ENCODE measurements around the gene ANTXR1.

ANTXR1 gene

GRCh38 chr2:69169655-69170389 lies 156.8 kb downstream of the ANTXR1 start:
- no peak overlapping the region for H3K4me2 ChIP-seq (ENCODE audit: insufficient read depth, low read length)
- no peak for ATAC-seq (ENCODE audit: insufficient read depth, low read depth)
- DNase-seq: no peak

DNA sequence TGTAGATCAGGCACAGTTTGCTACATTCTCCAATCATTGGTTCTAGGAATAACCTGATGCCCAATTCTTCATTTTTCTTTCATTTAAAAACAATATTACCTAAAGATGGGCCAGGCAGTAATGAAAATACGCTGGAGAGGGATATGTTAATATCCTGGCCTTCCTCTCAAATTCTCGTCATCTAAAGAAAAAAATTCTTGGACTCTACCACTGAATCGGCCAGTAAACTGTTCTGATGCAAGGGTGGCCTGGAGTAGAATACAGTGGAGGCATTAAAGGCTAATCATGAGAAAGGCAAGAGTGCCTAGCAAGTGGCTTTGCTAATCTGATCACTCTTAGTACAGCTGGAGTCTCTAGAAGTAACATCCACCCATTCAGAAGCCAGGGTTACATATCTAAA lies 157.7 kb downstream of the ANTXR1 start:
- Histone ChIP-seq H3K36me3 (ENCODE audit: insufficient read depth, low read length) (peaks cover 3% of the 10 kb centered on the region; the same call in 1 of the 2 replicates), H3K4me1 (ENCODE audit: insufficient read depth, low read length) (no peaks in the 10 kb centered on the region), H3K27ac (ENCODE audit: low read length) (no peak overlapping the region), H3K27me3 (ENCODE audit: insufficient read depth, low read length, poor library complexity) (no peaks in the 10 kb centered on the region), H3K4me3 (ENCODE audit: low read depth in 1 of 2, low read length in 2 of 2) (no peak overlapping the region), H3K79me2 (ENCODE audit: insufficient read depth, low read length) (no peaks in the 10 kb centered on the region), H3K9me3 (ENCODE audit: insufficient read depth, low read length, severe bottlenecking) (no peaks in the 10 kb centered on the region), H3K4me2 (ENCODE audit: insufficient read depth, low read length) (no peak overlapping the region), H3K9ac (ENCODE audit: low read depth, low read length) (no peak overlapping the region), H2AFZ (ENCODE audit: low read depth, low read length) (no peak overlapping the region), H4K20me1 (ENCODE audit: insufficient read depth, low read length) (no peaks in the 10 kb centered on the region)
- ATAC-seq (ENCODE audit: insufficient read depth, low read depth) (no peak), DNase-seq (no peak)
- no peak for TF ChIP-seq CTCF (IDR thresholded peaks at IDR 0.05; ENCODE audit: borderline replicate concordance, extremely low read depth, low read length, poor library complexity, severe bottlenecking)
- no peak for TF ChIP-seq EZH2 (IDR thresholded peaks at IDR 0.05; ENCODE audit: borderline replicate concordance, low read depth, low read length, severe bottlenecking)

More at GRCh38 chr2:69169655-69170389, 156.8 kb downstream of the ANTXR1 start:
- no peaks in the 10 kb centered on the region for H3K4me1 ChIP-seq (ENCODE audit: insufficient read depth, low read length)
- no peak overlapping the region for H3K27ac ChIP-seq (ENCODE audit: low read length)
- peaks cover 3% of the 10 kb centered on the region; the same call in 1 of the 2 replicates for H3K36me3 ChIP-seq (ENCODE audit: insufficient read depth, low read length)
- H3K9me3 ChIP-seq (ENCODE audit: insufficient read depth, low read length, severe bottlenecking): no peaks in the 10 kb centered on the region
- H4K20me1 ChIP-seq (ENCODE audit: insufficient read depth, low read length): no peaks in the 10 kb centered on the region
- TF ChIP-seq CTCF (IDR thresholded peaks at IDR 0.05; ENCODE audit: borderline replicate concordance, extremely low read depth, low read length, poor library complexity, severe bottlenecking) (no peak), EZH2 (IDR thresholded peaks at IDR 0.05; ENCODE audit: borderline replicate concordance, low read depth, low read length, severe bottlenecking) (no peak)
- no peak overlapping the region for H2AFZ ChIP-seq (ENCODE audit: low read depth, low read length)
- H3K27me3 ChIP-seq (ENCODE audit: insufficient read depth, low read length, poor library complexity): no peaks in the 10 kb centered on the region
- H3K9ac ChIP-seq (ENCODE audit: low read depth, low read length): no peak overlapping the region
- no peaks in the 10 kb centered on the region for H3K79me2 ChIP-seq (ENCODE audit: insufficient read depth, low read length)
- H3K4me3 ChIP-seq (ENCODE audit: low read depth in 1 of 2, low read length in 2 of 2): no peak overlapping the region

DNA sequence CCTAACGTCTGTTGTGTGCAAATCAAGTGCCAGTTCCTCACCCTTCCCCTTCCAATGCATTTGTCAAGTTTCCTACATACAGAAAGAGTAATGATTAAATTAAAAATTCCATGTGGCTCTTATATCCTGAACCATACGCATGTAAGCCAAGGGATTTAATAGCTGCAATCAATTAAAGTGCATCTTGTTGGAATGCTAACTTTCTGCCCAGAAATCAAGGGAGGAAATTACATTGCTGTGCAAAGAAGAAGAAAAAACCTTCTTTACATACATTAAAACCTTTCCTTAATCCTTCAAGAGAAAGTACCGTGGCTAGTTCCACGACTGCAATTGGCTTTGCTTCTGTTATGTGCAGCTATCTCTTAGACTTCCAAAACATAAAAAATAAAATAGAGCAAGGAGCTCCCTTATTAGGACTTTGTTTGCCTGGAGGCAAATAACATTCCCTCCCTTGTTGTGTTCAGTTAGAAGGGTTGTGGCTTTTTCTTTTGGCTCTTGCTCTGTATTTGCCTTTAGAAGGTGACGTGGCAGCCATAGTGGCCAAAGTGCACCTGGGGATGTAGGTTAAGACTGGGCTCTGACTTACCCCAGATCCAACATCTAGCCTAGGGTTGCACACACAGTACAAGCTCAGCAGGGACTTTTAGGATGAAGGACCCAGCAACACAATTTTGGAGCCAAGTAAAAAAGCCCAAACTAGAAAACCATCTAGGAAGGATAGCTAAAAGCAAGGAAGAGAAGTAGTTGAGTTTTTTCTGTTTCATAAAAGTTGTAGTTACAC lies 158.3 kb downstream of the ANTXR1 start:
- no peak overlapping the region for H3K27ac ChIP-seq (ENCODE audit: low read length)
- DNase-seq (no peak), ATAC-seq (ENCODE audit: insufficient read depth, low read depth) (no peak)
- no peaks in the 10 kb centered on the region for H3K27me3 ChIP-seq (ENCODE audit: insufficient read depth, low read length, poor library complexity)
- H2AFZ ChIP-seq (ENCODE audit: low read depth, low read length): no peak overlapping the region
- H3K4me1 ChIP-seq (ENCODE audit: insufficient read depth, low read length): no peaks in the 10 kb centered on the region
- no peaks in the 10 kb centered on the region for H3K9me3 ChIP-seq (ENCODE audit: insufficient read depth, low read length, severe bottlenecking)
- no peaks in the 10 kb centered on the region for H4K20me1 ChIP-seq (ENCODE audit: insufficient read depth, low read length)
- TF ChIP-seq CTCF (IDR thresholded peaks at IDR 0.05; ENCODE audit: borderline replicate concordance, extremely low read depth, low read length, poor library complexity, severe bottlenecking) (no peak), EZH2 (IDR thresholded peaks at IDR 0.05; ENCODE audit: borderline replicate concordance, low read depth, low read length, severe bottlenecking) (no peak)
- H3K79me2 ChIP-seq (ENCODE audit: insufficient read depth, low read length): no peaks in the 10 kb centered on the region
- H3K4me3 ChIP-seq (ENCODE audit: low read depth in 1 of 2, low read length in 2 of 2): no peak overlapping the region
- H3K4me2 ChIP-seq (ENCODE audit: insufficient read depth, low read length): no peak overlapping the region
- H3K36me3 ChIP-seq (ENCODE audit: insufficient read depth, low read length): peaks cover 3% of the 10 kb centered on the region; the same call in 1 of the 2 replicates
- H3K9ac ChIP-seq (ENCODE audit: low read depth, low read length): no peak overlapping the region

Data from DND-41 (cell line).